Skeletal muscle satellite cell (primary cell): ENCODE results near the gene GLRA1. TPM values are rescaled to one million over a fixed set of nuclear protein-coding genes. Genes with fewer than 3 reads are reported as not detected.

Experiments used
- small RNA-seq: library from RNA; depleted of rRNA; stranded (forward); fragments of <200 nt; gene quantifications from one replicate; pipeline ENCODE3, GENCODE V24; 2012

The GLRA1 gene

Small RNA genes lying within 50 kb of the gene (small RNA-seq; reads per million reads assigned to genes)
- not detected for gene RNA5SP198
